Measurements from ENCODE around the gene ELAC1.
"Not testable (repeated sequence)": the region's sequence is repeated elsewhere in the genome, so short reads cannot be mapped to it uniquely, and the experiment has no call there.

ELAC1 gene

DNA sequence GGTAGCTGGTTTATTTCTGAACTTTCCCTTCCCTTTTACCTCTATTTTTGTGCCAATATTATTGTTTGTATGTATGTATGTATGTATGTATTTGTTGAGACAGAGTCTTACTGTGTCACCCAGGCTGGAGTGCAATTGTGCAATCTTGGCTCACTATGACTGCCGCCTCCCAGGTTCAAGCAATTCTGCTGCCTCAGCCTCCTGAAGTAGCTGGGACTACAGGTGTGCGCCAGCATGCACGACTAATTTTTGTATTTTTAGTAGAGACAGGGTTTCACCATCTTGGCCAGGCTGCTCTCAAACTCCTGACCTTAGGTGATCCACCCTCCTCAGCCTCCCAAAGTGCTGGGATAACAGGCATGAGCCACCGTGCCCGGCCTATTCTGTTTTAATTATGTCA is 4.6 kb downstream of the ELAC1 start:
- FAIRE-seq; DNase-seq (ENCODE audit: insufficient read length, low spot score): not testable (repeated sequence)

DNA sequence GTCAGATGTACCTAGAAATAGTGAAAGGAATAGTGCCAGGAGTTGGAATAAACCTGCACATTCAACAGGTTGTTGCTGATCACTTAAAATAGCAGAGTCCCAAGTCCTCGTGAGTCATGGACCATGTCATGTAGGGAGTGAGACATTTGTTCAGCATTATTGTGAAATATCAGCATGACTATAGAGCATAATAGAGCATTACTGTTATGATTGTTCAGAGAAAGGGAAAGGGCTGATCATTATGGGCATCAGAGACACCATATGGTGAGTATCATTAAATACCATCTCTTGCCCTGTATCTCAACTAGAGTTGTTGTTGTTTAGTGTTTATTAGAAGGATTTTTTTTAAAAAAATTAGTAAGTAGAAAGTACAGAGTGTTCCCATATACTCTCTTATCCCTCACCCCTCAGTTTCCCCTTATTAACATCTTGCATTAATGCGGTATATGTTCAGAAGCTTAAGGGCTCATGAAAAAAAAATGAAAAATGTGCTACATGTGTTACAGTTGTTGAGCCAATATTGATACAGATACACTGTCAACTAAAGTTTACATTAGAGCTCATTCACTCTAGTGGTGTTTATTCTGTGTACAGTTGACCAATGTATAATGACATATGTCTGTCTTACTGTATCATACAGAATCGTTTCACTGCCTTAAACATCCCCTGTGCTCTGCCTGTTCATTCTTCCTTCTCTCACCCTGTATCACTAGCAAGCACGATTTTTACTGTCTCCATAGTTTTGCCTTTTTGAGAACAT is 5.7 kb downstream of the ELAC1 start:
- no peak for FAIRE-seq

DNA sequence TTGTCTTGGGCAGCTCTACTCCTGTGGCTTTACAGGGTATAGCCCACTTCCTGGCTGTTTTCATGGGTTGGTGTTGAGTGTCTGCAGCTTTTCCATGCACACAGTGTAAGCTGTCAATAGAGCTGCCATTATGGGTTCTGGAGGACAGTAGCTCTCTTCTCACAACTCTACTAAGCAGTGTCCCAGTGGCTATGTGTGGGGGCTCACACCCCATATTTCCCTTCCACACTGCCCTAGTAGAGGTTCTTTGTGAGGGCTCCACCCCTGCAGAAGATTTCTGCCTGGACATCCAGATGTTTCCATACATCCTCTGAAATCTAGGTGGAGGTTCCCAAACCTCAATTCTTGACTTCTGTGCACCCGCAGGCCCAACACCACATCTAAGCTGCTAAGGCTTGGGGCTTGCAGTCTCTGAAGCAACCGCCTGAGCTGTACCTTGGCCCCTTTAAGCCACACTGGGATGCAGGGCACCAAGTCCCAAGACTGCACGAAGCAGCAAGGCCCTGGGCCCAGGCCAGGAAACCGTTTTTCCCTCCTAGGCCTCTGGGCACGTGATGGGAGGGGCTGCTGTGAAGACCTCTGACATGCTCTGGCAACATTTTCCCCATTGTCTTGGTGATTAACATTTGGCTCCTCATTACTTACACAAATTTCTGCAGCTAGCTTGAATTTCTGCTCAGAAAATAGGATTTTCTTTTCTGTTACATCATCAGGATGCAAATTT is 9.4 kb downstream of the ELAC1 start:
- FAIRE-seq (no peak), DNase-seq (ENCODE audit: insufficient read length, low spot score) (no peak)

More for the DNA sequence above, 5.7 kb downstream of the ELAC1 start:
- no peak for DNase-seq (ENCODE audit: insufficient read length, low spot score)

DNA sequence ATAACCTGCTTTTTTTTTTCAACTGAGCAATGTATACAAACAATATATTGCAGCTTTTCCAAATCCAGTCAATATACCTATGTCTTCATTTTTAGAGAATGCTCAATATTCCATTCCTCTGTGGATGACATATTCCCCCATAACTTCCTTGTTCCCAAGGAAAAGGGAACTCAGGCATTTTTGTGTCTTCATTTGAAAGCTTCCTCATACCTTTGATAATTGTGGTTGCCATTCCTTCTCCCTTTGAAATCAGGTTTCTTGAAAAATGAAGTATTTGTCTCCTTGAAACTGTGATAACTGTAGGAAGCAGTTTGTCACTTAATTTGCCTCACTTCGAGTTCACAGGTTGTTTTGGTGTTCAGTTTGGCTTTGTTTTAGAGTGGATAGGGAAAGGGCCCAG is 13.5 kb downstream of the ELAC1 start:
- no peak for FAIRE-seq
- DNase-seq (ENCODE audit: insufficient read length, low spot score) = no peak

DNA sequence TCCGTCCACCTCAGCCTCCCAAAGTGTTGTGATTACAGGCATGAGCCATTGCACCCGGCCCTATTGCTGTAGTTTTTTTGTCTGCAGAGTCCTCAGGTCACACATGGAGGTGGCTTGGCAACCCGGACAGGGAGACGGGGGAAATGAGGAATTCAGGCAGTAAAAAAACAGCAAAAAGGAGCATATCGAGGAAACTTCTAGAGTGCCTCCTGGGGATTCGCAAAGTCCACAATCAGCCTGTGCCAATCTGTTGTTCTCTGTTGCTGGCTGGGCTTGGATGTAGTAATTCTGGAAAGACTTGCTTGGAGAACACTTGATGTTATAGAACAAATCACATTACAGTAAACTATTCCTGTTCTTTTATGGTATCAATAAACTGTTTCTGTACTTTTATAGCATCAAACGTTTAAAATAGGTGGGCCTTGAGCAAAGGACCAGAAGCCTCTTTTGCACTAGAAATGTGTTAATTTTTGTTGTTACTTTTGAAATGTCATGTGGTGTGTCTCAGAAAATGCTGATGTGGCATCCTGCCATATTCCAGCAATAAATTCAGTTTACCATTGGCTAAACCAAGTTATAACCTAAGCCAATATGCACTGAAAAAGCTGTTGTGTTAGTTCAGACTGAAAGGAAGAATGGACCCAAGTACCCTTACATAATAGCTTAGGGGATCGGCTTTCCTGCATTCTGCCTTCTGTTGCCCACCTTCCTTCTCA is 14.4 kb downstream of the ELAC1 start:
- no peak for FAIRE-seq
- DNase-seq (ENCODE audit: insufficient read length, low spot score) = no peak

DNA sequence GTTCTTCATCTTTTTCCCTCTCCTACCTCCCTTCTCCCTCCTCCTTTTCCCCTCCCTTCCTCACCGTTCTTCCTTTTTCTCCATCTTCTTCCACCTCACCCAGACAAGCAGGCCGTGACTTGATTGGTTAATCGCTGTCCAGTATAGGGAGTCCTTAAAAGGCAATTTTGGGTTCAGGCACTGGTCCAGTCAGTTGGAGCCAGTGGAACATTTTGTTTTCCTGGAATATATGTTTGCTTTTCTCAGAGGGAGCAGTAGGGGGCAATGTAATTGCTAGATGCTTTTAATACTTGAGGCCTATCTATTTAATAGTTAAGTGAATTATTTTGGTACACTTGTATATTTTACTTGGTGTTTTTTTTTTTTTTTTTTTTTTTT is 15.0 kb downstream of the ELAC1 start:
- FAIRE-seq = no peak
- DNase-seq (ENCODE audit: insufficient read length, low spot score) = no peak

DNA sequence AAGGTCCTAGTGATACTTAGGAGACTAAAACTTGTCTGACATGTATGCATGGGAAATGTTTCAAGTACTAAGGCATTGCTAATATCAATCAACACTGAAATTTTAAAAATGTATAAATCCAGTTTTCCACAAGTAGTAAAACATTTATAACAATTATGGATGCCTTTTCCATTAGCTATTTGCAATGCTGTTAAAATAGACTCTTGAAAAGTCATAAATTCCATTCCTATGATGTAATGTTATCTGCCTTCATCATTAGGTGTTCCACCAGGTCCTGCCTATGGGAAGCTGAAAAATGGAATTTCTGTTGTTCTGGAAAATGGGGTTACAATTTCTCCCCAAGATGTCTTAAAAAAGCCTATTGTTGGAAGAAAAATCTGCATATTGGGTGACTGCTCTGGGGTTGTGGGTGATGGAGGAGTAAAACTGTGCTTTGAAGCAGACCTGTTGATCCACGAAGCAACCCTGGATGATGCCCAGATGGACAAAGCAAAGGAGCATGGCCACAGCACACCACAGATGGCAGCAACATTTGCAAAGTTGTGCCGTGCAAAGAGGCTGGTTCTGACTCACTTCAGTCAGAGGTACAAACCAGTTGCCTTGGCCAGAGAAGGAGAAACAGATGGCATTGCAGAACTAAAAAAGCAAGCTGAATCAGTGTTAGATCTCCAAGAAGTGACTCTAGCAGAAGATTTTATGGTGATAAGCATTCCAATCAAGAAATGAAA is 18.7 kb downstream of the ELAC1 start:
- DNase-seq (ENCODE audit: insufficient read length, low spot score) (no peak), FAIRE-seq (no peak)

DNA sequence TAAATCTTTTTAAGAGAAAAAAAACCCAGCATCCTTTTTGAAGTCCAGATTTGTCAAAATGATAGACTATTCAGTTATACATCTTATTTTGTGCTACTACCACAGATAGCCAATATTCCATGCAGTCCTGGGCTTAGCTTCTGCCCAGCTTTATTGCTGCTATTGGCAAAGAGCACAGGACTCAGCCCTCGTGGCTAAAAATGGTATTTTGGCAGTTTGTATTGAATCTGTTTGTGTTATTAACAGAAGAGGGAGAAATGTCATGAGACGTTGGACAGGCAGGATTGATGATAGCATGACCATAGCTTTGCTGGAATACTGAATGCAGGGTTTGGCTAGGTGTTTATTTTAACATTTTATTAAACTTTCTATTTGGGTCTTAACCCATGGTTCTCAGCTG is 19.4 kb downstream of the ELAC1 start:
- DNase-seq (ENCODE audit: insufficient read length, low spot score) (no peak), FAIRE-seq (no peak)

DNA sequence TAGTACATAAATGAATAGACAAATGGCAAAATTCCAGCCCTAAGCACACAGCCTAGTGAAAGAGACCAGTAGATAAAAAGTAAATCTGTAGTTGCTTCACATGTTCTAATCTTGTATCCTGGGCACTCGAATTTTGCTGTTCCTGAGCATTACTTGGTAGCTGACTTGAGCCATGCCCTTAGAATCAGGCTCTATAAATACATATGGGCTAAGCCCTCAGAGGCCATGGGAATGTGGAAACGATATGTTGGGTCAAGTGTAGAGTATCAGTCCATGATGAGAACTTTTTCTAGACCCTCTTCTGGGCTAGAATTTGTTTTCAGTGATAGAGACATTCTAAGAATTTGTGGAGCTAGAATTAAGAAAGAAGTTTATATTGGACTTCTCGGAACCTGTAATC is 21.9 kb downstream of the ELAC1 start:
- FAIRE-seq = no peak

DNA sequence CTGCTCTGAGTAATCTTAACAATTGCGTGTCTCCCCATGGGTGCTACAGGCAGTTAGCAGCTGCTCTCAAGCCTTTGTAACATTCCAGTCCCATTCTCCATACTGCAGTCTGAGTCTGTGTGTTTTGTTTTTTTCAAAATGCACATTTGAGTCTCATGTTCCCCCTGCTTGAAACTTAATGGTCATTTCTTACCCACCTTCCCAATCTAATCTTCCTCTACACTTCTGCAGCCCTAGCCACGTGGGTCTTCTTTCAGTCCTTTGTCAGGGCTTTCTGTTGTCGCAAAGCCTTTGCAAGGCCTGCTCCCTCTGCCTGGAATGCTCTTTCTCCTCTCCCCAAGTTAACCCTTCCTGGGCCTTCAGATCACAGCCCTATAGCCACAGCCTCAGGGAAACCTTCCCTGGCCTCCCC is 24.5 kb downstream of the ELAC1 start:
- no peak for FAIRE-seq
- DNase-seq (ENCODE audit: insufficient read length, low spot score) = no peak

More for the DNA sequence above, 21.9 kb downstream of the ELAC1 start:
- no peak for DNase-seq (ENCODE audit: insufficient read length, low spot score)

DNA sequence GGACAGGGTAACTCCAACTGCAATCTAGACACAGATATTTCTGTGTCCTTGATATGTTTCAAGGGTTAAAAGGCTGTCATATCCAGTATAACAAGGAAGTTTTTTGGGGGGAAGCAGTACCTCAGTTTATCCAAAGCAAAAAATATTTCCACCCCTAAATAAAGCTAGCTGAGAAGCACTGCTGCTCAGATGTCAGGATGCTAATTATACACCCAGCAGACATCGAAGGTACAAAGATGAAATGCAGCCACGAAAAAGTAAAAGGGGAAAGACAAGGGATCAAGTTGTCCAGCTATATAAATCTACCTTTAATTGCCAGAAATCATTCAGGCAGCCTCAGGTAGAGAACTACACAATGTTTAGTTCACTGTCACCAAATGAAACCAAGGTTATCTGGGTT is 26.2 kb downstream of the ELAC1 start:
- no peak for FAIRE-seq
- DNase-seq (ENCODE audit: insufficient read length, low spot score) = no peak

DNA sequence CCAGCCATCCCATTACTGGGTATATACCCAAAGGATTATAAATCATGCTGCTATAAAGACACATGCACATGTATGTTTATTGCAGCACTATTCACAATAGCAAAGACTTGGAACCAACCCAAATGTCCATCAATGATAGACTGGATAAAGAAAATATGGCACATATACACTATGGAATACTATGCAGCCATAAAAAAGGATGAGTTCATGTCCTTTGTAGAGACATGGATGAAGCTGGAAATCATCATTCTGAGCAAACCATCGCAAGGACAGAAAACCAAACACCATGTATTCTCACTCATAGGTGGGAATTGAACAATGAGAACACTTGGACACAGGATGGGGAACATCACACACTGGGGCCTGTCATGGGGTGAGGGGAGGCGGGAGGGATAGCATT is 35.3 kb downstream of the ELAC1 start:
- FAIRE-seq; DNase-seq (ENCODE audit: insufficient read length, low spot score): not testable (repeated sequence)

DNA sequence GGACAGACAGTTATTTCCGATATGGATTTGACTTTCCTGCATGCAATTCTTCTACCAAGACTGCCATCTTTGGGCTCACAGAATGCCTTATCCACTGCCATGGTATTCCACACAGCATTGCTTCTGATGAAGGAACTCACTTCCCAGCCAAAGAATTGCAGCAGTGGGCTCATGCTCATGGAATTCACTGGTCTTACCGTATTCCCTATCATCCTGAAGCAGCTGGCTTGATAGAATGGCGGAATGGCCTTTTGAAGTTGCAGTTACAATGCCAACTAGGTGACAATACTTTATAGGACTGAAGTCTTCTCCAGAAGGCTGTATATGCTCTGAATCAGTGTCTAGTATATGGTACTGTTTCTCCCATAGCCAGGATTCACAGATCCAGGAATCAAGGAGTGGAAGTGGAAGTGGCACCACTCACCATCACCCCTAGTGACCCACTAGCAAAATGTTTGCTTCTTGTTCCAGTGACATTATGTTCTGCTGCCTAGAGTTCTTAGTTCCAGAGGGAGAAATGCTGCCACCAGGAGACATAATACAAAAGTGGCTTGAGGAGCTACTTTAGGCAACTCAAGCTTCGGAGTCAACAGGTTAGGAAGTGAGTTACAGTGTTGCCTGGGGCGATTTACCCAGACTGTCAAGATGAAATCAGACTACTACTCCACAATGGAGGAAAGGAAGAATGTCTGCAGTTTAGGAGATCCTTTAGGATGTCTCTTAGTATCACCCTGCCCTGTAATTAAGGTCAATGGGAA is 38.4 kb downstream of the ELAC1 start:
- DNase-seq (ENCODE audit: insufficient read length, low spot score) (no peak), FAIRE-seq (no peak)

DNA sequence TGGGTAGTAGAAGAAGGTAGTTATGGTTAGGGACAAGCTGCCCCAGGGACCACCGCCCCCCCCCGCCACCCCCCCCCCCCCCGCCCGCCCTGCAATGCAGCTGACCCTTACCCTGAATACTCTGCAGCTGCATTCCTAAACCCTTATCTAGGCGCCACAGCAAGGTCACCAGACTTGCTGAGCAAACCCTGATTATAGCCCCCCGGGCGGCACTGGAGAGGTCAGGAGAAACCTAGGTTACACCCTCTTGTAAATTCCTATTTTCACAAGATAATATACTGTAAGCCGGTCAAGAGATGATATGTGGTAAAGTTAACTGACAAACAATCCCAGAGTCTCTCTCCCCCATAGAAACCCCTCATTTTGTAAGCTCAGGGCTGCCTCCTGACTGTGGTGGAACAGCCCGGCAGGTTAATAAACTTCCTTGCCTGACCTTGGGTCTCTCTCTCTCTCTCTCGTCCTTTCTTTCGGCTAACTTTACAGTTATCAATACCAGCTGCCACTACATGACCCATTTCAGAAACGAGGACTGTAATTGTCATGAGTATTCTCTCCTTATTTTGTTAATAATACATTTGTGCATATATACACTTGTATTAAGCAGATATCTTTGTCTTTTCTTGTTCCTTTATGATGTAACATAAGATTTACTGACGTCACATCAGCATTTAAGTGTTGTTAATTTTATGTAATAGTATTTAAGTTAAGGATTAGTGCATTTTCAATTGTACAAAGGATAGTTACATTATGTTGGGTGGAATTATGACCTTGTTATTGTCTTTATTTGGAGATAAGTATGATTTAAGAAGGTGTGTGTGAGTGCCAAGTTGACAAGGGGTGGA is 39.3 kb downstream of the ELAC1 start:
- FAIRE-seq (no peak), DNase-seq (ENCODE audit: insufficient read length, low spot score) (no peak)

DNA sequence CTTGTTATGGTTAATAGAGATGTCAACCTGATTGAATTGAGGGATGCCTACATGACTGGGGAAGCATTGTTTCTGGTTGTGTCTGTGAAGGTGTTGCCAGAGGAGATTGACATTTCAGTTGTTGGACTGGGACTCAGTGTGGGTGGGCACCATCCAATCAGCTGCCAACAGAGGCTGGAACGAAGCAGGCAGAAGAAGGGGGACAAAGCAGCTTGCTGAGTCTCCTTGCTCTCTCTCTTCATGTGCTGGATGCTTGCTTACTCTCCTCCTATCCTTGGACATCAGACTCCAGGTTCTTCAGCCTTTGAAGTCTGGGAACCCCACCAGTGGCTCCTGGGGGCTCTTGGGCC is 39.9 kb downstream of the ELAC1 start:
- no peak for DNase-seq (ENCODE audit: insufficient read length, low spot score)
- no peak for FAIRE-seq

DNA sequence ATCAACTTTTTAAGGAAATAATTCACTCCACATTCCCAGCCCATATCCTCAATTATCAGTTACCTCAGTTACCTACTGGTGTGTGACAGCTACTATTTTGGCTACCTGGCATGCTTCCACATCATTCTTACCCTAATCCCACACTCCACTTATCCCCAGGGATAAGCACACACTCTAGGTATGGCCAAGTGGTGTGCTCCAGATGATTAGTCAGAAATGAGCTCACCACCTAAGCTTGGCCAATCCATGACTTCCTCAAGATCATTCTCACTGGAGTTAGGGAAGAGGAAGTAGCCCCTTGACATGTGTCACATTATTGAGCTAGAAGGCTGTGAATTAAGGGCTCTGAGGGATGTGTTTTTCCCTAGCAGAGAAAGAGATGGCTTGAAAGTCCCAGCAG is 41.2 kb downstream of the ELAC1 start:
- FAIRE-seq = no peak

DNA sequence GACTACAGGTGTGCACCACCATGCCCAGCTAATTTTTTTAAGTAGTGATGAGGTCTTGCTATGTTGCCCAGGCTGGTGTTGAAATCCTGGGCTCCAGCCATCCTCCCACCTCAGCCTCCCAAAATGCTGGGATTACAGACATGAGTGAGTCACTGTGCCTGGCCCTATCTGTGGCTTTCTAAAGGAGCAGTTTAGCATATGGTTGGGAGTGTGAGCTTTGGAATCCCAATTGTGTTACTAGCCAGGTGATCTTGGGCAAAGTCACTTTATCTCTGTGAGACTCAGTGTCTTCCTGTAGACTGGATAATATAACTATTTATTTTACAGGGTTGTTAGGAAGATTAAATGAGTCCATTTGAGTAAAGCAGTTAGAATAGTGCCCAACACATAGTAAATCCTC is 42.4 kb downstream of the ELAC1 start:
- no peak for FAIRE-seq
- DNase-seq (ENCODE audit: insufficient read length, low spot score) = no peak

More for the DNA sequence above, 41.2 kb downstream of the ELAC1 start:
- DNase-seq (ENCODE audit: insufficient read length, low spot score) = no peak

DNA sequence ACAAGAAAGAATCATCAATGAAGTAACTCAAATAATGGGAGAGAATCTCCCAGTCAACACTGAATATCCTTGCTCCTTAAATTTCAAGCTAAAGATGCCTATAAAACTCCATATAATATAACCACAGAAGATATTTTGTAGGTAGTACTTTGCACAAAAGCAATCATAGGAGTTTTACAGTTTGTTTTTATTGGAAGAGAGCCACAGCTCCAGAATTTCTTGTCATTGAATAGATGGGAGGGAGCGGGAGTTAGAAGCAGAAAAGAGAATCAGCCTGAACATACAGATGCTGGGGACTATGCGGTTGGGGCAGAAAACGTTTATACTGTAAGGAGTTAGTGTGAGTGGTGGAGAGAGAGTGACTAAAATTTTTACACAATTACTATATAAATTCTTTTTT is 43.9 kb downstream of the ELAC1 start:
- no peak for FAIRE-seq
- DNase-seq (ENCODE audit: insufficient read length, low spot score) = no peak

DNA sequence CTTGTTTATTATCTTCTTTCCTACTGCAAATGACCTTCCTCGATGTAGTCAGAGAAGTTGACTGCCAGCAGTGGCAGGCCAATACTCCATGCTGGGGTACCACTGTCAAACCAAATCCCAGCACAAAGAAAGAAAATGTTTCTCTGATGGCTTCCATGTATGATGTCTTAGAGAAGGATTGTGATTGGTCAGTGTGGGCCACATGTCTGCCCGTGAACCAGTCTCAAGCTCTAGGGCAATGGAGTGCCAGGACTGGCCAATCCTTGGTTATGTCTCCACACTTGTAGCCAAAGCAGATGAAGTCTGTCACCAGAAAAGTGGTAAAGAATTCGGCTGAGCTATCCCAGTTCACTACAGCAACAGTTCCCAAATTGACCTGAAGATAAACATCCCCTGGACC is 44.6 kb downstream of the ELAC1 start:
- FAIRE-seq = no peak
- DNase-seq (ENCODE audit: insufficient read length, low spot score) = no peak

DNA sequence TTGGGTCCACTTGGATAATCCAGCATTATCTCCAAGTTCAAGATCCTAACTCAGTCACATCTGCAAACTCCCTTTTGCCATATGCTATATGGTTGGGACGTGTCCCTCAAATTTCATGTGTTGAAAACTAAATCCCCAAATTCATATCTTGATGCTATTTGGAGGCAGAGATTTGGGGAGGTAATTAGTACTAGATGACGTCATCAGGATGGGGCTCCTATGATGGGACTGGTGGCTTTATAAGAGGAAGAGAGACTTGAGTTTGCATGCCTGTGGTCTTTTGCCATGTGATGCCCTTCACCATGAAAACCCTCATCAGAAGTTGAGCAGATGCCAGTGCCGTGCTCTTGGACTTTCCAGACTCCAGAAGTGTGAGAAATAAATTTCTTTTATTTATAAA is 45.4 kb downstream of the ELAC1 start:
- no peak for FAIRE-seq
- no peak for DNase-seq (ENCODE audit: insufficient read length, low spot score)
